ENCODE measurements around the gene ALK. TPM values are rescaled to one million over a fixed set of nuclear protein-coding genes. Genes with fewer than 3 reads are reported as not detected.

The ALK gene
- polyA plus RNA-seq, 3 donors, result not detected

- Histone ChIP-seq H3K4me3 (replicated peaks in 1 of 3; ENCODE audit: low read depth in 2 of 3, low read length in 3 of 3) (no peak overlapping the region), H3K9ac (ENCODE audit: insufficient read depth, low read length, poor library complexity, severe bottlenecking) (no peak overlapping the region), H3K9me3 (replicated peaks in 1 of 2; ENCODE audit: control insufficient read depth in 1 of 2, insufficient read depth in 1 of 2, low read length in 2 of 2) (peaks cover 5 to 11% of the 10 kb centered on the region in 2 donors), H3K79me2 (ENCODE audit: insufficient read depth, low read length) (no peaks in the 10 kb centered on the region), H4K20me1 (ENCODE audit: insufficient read depth, low read length) (no peaks in the 10 kb centered on the region), H3K4me2 (replicated peaks; ENCODE audit: extremely low read depth, low read length, poor library complexity, severe bottlenecking) (no peak overlapping the region), H3K4me1 (ENCODE audit: control insufficient read depth in 1 of 2, insufficient read depth in 2 of 2, low read length in 2 of 2) (no peaks in the 10 kb centered on the region), H3K27ac (ENCODE audit: low read depth in 1 of 2, low read length in 2 of 2) (no peak overlapping the region), H3K27me3 (ENCODE audit: control insufficient read depth in 2 of 2, insufficient read depth in 2 of 2, low read length in 2 of 2) (no peaks in the 10 kb centered on the region), H3K36me3 (replicated peaks in 1 of 2; ENCODE audit: control insufficient read depth in 1 of 2, insufficient read depth in 2 of 2, low read length in 2 of 2) (no peaks in the 10 kb centered on the region), H2AFZ (ENCODE audit: insufficient read depth, low read depth, low read length, poor library complexity, severe bottlenecking) (no peak overlapping the region)
- no peak overlapping the region for H3K27ac Mint-ChIP-seq
- no peak for DNase-seq
- peaks cover 6 to 12% (median 9%) of the 10 kb centered on the region in 7 donors for H3K9me3 Mint-ChIP-seq
- no peaks in the 10 kb centered on the region for H3K36me3 Mint-ChIP-seq
- intact Hi-C loops (cut with micrococcal nuclease), result no loop called here
- H3K4me3 Mint-ChIP-seq, result no peak overlapping the region
- peaks cover 0 to 2% (median 1%) of the 10 kb centered on the region in 3 donors for H3K27me3 Mint-ChIP-seq (ENCODE audit: low read depth in 3 of 3)
- H3K4me1 Mint-ChIP-seq, result no peaks in the 10 kb centered on the region
- no peak for TF ChIP-seq CTCF (IDR thresholded peaks at IDR 0.05)
- WGBS (ENCODE audit: insufficient coverage), result 95% methylated on average over 7 of the region's 8 CpGs
Measured at GRCh38 chr2:29650631-29651097, 270.7 kb downstream of the ALK start.

- intact Hi-C loops (cut with micrococcal nuclease), result no loop called here
- Histone ChIP-seq H3K9me3 (replicated peaks in 1 of 2; ENCODE audit: control insufficient read depth in 1 of 2, insufficient read depth in 1 of 2, low read length in 2 of 2) (peaks cover 5 to 8% of the 10 kb centered on the region in 2 donors), H3K4me3 (replicated peaks in 1 of 3; ENCODE audit: low read depth in 2 of 3, low read length in 3 of 3) (no peak overlapping the region), H3K27me3 (ENCODE audit: control insufficient read depth in 2 of 2, insufficient read depth in 2 of 2, low read length in 2 of 2) (no peaks in the 10 kb centered on the region), H3K36me3 (replicated peaks in 1 of 2; ENCODE audit: control insufficient read depth in 1 of 2, insufficient read depth in 2 of 2, low read length in 2 of 2) (no peaks in the 10 kb centered on the region), H3K4me1 (ENCODE audit: control insufficient read depth in 1 of 2, insufficient read depth in 2 of 2, low read length in 2 of 2) (no peaks in the 10 kb centered on the region), H3K9ac (ENCODE audit: insufficient read depth, low read length, poor library complexity, severe bottlenecking) (no peak overlapping the region), H2AFZ (ENCODE audit: insufficient read depth, low read depth, low read length, poor library complexity, severe bottlenecking) (no peak overlapping the region), H4K20me1 (ENCODE audit: insufficient read depth, low read length) (no peaks in the 10 kb centered on the region), H3K4me2 (replicated peaks; ENCODE audit: extremely low read depth, low read length, poor library complexity, severe bottlenecking) (no peak overlapping the region), H3K27ac (ENCODE audit: low read depth in 1 of 2, low read length in 2 of 2) (no peak overlapping the region), H3K79me2 (ENCODE audit: insufficient read depth, low read length) (no peaks in the 10 kb centered on the region)
- Mint-ChIP-seq H3K27me3 (ENCODE audit: low read depth in 3 of 3) (peaks cover 0 to 1% (median 0%) of the 10 kb centered on the region in 3 donors), H3K4me3 (no peak overlapping the region), H3K36me3 (no peaks in the 10 kb centered on the region), H3K9me3 (peaks cover 5 to 12% (median 9%) of the 10 kb centered on the region in 7 donors), H3K4me1 (no peaks in the 10 kb centered on the region), H3K27ac (no peak overlapping the region)
- WGBS (ENCODE audit: insufficient coverage), result no CpG with 5 or more reads among the region's 1 CpG
- no peak for DNase-seq
- TF ChIP-seq CTCF (IDR thresholded peaks at IDR 0.05), result no peak
Measured at GRCh38 chr2:29644949-29645348, 276.4 kb downstream of the ALK start.

All from CD14-positive monocyte (primary cell).